GM12891 (cell line): Measurements from ENCODE around the gene SAMMSON.

ENCODE experiments used
- DNase-seq: peaks from one replicate; pipeline ENCODE4 v3.0.0; 2011; ENCODE audit warnings: low spot score; ENCODE audit not compliant: insufficient read length
- FAIRE-seq: peaks from 2 replicates; lab custom pipeline; 2011; peaks lifted over from hg19 to GRCh38; lab: Jason Lieb, UNC
- PAX5 ChIP-seq: IDR thresholded peaks from 2 replicates; pipeline ENCODE4 v1.6.1; 2011; ENCODE audit warnings: low read length, moderate library complexity, mild to moderate bottlenecking; ENCODE audit not compliant: insufficient read depth, severe bottlenecking
- POLR2A ChIP-seq: IDR thresholded peaks from 2 replicates; pipeline ENCODE4 v1.6.1; 2011; ENCODE audit warnings: low read depth, low read length, control low read depth
- POLR2AphosphoS5 ChIP-seq: IDR thresholded peaks from 2 replicates; pipeline ENCODE4 v1.6.1; 2011; ENCODE audit warnings: low read depth, low read length, control low read depth
- POU2F2 ChIP-seq: IDR thresholded peaks from 2 replicates; pipeline ENCODE4 v1.6.1; 2011; ENCODE audit warnings: low read depth, mild to moderate bottlenecking, control low read depth, low read length, moderate library complexity
- SPI1 ChIP-seq: IDR thresholded peaks from 2 replicates; pipeline ENCODE4 v1.6.1; 2011; ENCODE audit warnings: low read depth, low read length, control low read depth
- TAF1 ChIP-seq: IDR thresholded peaks from 2 replicates; pipeline ENCODE4 v1.6.1; 2011; ENCODE audit warnings: low read depth, low read length, control low read depth

SAMMSON gene

DNA sequence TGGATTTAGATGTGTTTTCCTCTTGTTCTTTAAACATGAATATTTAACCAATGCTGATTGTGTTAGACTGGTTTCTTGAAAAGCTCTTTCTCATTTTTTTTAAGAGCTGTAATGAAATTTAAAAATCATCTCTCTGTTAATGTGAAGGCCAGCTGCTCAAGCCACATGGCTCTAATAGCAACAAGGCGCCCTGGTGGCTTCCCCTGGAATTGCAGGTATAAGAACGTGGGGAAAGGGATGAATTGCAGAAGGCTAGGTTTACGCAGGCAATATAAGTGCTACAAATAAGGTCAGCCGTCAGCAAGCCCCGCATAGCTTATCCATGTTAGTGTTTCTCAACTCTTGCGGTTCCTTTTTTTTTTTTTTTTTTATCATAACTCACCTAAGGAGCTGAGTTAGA is 108.5 kb downstream of the SAMMSON start:
- DNase-seq: no peak

DNA sequence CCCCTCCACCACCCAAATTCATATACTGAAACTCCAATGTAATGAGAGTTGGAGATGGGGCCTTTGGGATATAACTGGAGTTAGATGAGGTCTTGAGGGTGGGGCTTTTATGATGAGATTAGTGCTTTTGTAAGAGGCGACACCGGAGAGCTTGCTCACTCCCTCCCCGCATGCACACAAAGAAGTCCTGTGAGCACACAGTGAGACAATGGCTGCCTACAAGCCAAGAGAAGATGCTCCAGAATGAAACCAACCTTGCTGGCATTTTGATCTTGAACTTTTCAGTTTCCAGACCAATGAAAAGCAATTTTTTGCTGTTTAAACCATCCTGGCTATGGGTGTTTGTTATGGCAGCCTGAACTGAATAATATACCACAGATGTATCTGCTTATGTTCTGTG is 109.0 kb downstream of the SAMMSON start:
- TF ChIP-seq POU2F2 (no peak), PAX5 (no peak), POLR2A (no peak)
- DNase-seq (no peak), FAIRE-seq (no peak)

More for the DNA sequence above, 108.5 kb downstream of the SAMMSON start:
- FAIRE-seq: no peak
- no peak for TF ChIP-seq POLR2AphosphoS5
- TF ChIP-seq TAF1: no peak
- no peak for TF ChIP-seq PAX5
- TF ChIP-seq SPI1: no peak
- TF ChIP-seq POLR2A: no peak
- no peak for TF ChIP-seq POU2F2

DNA sequence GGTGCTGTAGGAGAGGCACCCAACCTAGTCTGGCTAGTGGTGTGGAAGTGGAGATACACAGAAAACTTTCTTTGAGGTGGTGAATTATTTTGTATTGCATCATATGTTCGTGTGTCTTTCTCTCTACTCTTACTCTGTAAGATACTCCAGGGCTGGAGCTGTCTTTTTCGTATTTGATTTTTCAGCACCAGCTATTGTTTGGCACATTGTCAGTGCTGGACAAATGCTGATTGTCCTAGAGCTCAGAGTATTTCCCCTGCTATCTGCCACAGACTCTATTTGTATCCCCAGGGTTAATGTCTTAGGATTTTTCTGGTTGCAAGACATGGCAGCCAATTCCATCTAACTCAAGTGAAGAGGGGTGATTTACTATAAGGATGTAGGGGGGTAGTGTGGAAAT is 110.5 kb downstream of the SAMMSON start:
- FAIRE-seq (no peak), DNase-seq (no peak)
- TF ChIP-seq PAX5: no peak
- no peak for TF ChIP-seq POU2F2
- no peak for TF ChIP-seq POLR2A

DNA sequence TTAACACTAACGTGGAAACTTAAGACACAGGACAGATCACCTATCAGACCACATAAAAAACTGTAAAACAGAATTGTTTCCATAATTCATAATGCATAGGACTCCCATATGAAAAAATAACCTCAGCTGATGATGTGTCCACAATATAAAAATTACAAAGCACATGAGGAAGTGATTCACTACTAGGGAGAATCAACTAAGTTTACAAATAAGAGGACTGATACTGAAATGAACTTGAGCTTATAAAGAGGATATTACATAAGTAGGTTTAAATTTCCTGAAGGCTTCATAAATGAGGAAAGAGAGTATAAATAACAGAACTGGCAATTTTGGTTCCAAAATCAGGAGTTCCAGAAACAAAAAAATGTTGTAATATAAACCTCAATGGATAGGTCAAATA is 111.9 kb downstream of the SAMMSON start:
- no peak for TF ChIP-seq POLR2AphosphoS5
- TF ChIP-seq PAX5: no peak
- no peak for TF ChIP-seq POU2F2
- no peak for TF ChIP-seq TAF1
- TF ChIP-seq POLR2A: no peak
- no peak for TF ChIP-seq SPI1
- DNase-seq (no peak), FAIRE-seq (no peak)

DNA sequence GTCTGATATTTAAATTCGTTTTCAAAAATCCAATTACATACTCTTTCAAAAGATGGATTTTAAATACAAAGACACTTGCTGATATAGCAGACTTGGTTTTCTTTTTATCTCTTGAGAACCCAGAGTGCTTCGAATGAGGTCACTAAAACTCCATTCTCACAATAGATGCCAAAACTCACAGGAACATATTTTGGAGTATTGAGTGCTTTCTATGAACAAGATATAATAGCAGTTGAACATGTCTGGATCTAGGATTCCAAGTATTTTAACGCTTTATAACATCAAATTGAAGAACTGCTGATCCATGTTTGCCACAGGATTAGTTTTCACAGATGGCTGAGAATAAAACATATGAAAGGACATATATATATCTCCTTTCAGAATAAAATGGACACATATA is 113.2 kb downstream of the SAMMSON start:
- DNase-seq (no peak), FAIRE-seq (no peak)
- TF ChIP-seq SPI1: no peak

DNA sequence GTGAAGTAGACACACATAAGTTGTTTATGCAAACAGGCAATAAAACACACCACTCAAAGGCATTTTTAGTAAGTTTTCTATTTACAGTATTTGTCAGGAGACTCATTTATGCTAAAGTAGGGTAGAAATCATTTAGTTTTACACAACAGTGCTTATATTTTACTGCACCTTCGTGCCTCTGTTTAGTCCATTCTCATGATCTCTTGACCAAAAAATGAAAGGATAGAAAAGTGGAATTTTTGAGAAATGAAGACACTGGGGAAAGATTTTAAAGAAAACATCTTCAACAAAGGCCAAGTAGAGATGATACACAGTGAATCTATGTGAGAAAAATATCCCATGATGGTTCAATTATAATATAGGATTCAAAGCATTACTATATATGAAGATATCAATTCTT is 114.9 kb downstream of the SAMMSON start:
- DNase-seq (no peak), FAIRE-seq (no peak)
- TF ChIP-seq PAX5 (no peak), POLR2A (no peak), POLR2AphosphoS5 (no peak), POU2F2 (no peak), SPI1 (no peak), TAF1 (no peak)

DNA sequence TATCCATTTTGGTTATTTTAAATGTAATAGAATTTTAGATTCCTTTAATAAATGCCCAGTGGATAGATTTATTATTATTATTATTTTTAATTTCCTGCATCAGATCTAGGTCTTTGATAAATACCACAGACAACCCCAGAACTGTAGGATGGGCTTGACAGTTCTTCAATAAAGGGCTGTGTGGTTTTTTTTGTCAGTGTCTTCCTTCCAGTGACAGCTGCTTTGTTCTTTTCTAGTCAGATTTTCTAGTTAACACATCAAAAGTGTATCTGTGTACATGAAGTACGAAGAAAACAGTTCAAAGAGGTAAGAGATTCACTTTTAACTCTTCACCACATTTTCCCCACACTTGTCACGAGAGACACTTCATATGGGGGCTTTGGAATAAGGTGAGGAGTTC is 120.3 kb downstream of the SAMMSON start:
- TF ChIP-seq POU2F2 (no peak), POLR2AphosphoS5 (no peak), PAX5 (no peak), TAF1 (no peak), POLR2A (no peak), SPI1 (no peak)
- FAIRE-seq (no peak), DNase-seq (no peak)
